ENCODE results near the gene NELFB. TPM values are rescaled to one million over a fixed set of nuclear protein-coding genes. Genes with fewer than 3 reads are reported as not detected.

NELFB gene
- total RNA-seq, 1 experiment from 2014 or later: 71.7 TPM

- H2AK5ac ChIP-seq (ENCODE audit: insufficient read length, low read length): no peak overlapping the region
- no peak overlapping the region for H3K4ac ChIP-seq (ENCODE audit: low read depth, low read length)
- no CpG with 5 or more reads among the region's 40 CpGs for WGBS (ENCODE audit: extremely low coverage, insufficient read length, low lambda C conversion rate)
- H3K79me1 ChIP-seq (ENCODE audit: insufficient read depth, low read depth, low read length, poor library complexity, severe bottlenecking): no peaks in the 10 kb centered on the region
- TF ChIP-seq CTCF (conservative IDR thresholded peaks at IDR 0.05): no peak
- Mint-ChIP-seq H3K4me1 (peaks cover 11 to 18% of the 10 kb centered on the region in 2 experiments), H3K9me3 (no peaks in the 10 kb centered on the region), H3K4me3 (no peak overlapping the region), H3K27ac (no peak overlapping the region; a peak in 1 of 7 replicates), H3K27me3 (ENCODE audit: low read depth) (peaks cover 7% of the 10 kb centered on the region), H3K36me3 (ENCODE audit: insufficient read depth in 1 of 3, low read depth in 3 of 3) (peaks cover 0 to 5% (median 0%) of the 10 kb centered on the region in 3 experiments; a peak in 3 of 7 replicates)
- no peak overlapping the region; the same call in 1 of the 2 replicates for H3K14ac ChIP-seq (ENCODE audit: insufficient read depth, low read length)
- H3K23ac ChIP-seq (ENCODE audit: insufficient read length, low read depth, low read length): no peak overlapping the region
- H3K27ac ChIP-seq (ENCODE audit: insufficient read length, low read depth, low read length): no peak overlapping the region
- no peaks in the 10 kb centered on the region for H3K23me2 ChIP-seq (ENCODE audit: insufficient read length, low read depth, low read length, poor library complexity, severe bottlenecking)
- H2BK12ac ChIP-seq (ENCODE audit: insufficient read length, low read depth, low read length): no peak overlapping the region
- H3K4me2 ChIP-seq (ENCODE audit: insufficient read depth, insufficient read length, low read length): no peak overlapping the region
- no peak overlapping the region for H4K91ac ChIP-seq (ENCODE audit: insufficient read length, low read depth, low read length)
- H3K9me3 ChIP-seq (ENCODE audit: control insufficient read depth, low read depth, low read length): no peaks in the 10 kb centered on the region
- H3K79me2 ChIP-seq (ENCODE audit: insufficient read depth, low read length): no peaks in the 10 kb centered on the region
- H2BK15ac ChIP-seq (ENCODE audit: low read depth, low read length): no peak overlapping the region
- no peak overlapping the region for H2BK20ac ChIP-seq (ENCODE audit: low read depth, low read length, poor library complexity, severe bottlenecking)
- no peak overlapping the region for H3K18ac ChIP-seq (ENCODE audit: insufficient read length, low read depth, low read length)
- peaks cover 3% of the 10 kb centered on the region; the same call in 1 of the 2 replicates for H3K4me1 ChIP-seq (ENCODE audit: insufficient read depth, low read length)
- H2AFZ ChIP-seq (ENCODE audit: low read length): no peak overlapping the region
- H3K56ac ChIP-seq (ENCODE audit: insufficient read length, low read depth, low read length): no peak overlapping the region
- no peak overlapping the region for H4K8ac ChIP-seq (replicated peaks; ENCODE audit: insufficient read length, low read depth, low read length)
- H3K27me3 ChIP-seq (ENCODE audit: insufficient read depth, low read length): no peaks in the 10 kb centered on the region
- H3T11ph ChIP-seq (ENCODE audit: low read length): no peak overlapping the region
- no peak for DNase-seq
- no peak overlapping the region for H3K9ac ChIP-seq (ENCODE audit: extremely low read depth, insufficient read length, low read length)
- no peak overlapping the region for H2BK120ac ChIP-seq (ENCODE audit: low read depth, low read length, poor library complexity, severe bottlenecking)
- no peak overlapping the region for H2BK5ac ChIP-seq (ENCODE audit: insufficient read length, low read length)
- H4K20me1 ChIP-seq (ENCODE audit: control insufficient read depth, insufficient read depth, insufficient read length): no peaks in the 10 kb centered on the region
- H4K5ac ChIP-seq (ENCODE audit: insufficient read length, low read depth, low read length): no peak overlapping the region
These were observed 21.0 kb upstream of the NELFB start for GRCh38 chr9:137234055-137234697.

All from H9 (cell line).